Thyroid gland (tissue), 4 donors: ENCODE measurements around the gene SDHB. TPM values are rescaled to one million over a fixed set of nuclear protein-coding genes. Genes with fewer than 3 reads are reported as not detected.

Experiments
- DNase-seq, 2 donors: peaks; one replicate each; pipeline ENCODE4 v3.0.0-alpha.2; 2019
- H3K27ac ChIP-seq, 3 donors: fragments of 200-600 bp; sonication (generic); 1 replicate in 2 of 3; 2 replicates in 1 of 3; pipeline ENCODE4 v1.5.1; 2016 to 2019; ENCODE audit warnings: mild to moderate bottlenecking in 1 of 3, moderate library complexity in 1 of 3
- H3K27me3 ChIP-seq: fragments of 200-600 bp; sonication (generic); one replicate; pipeline ENCODE4 v1.5.1; 2019
- H3K36me3 ChIP-seq, 2 donors: fragments of 200-600 bp; sonication (generic); one replicate each; pipeline ENCODE4 v1.5.1; 2016 to 2019
- H3K4me1 ChIP-seq, 2 donors: fragments of 200-600 bp; sonication (generic); one replicate each; pipeline ENCODE4 v1.5.1; 2017 to 2019
- H3K4me3 ChIP-seq, 3 donors: fragments of 200-600 bp; sonication (generic); replicated peaks in 1 of 3; 1 replicate in 2 of 3; 2 replicates in 1 of 3; pipeline ENCODE4 v1.5.1; 2016; ENCODE audit warnings: mild to moderate bottlenecking in 1 of 3
- H3K9me3 ChIP-seq: fragments of 200-600 bp; sonication (generic); one replicate; pipeline ENCODE4 v1.5.1; 2017
- POLR2A ChIP-seq, 2 donors: fragments of 450-650 bp; IDR thresholded peaks; one replicate each; pipeline ENCODE4 v1.6.1; 2017; ENCODE audit warnings: antibody characterized with exemption in 2 of 2, mild to moderate bottlenecking in 2 of 2, moderate library complexity in 1 of 2
- WGBS, 2 donors: methylation state at CpG; one replicate each; pipeline ENCODE4 v1.1.5; 2017; 5-methylcytosine and 5-hydroxymethylcytosine counted together
- intact Hi-C: fragments of 100-400 bp; cut with DNase I; formaldehyde crosslinking; loops from one replicate; pipeline ENCODE4 v1.15.1; 2023
- total RNA-seq, 4 donors: library from RNA; depleted of rRNA; stranded (reverse); fragments of >200 nt; gene quantifications; one replicate each; pipeline ENCODE4 v1.2.3, GENCODE V29; 2016
- TF ChIP-seq, protein P1 (sequence below), 6 experiments: fragments of 200-600 bp in 3 of 6; fragments of 450-650 bp in 3 of 6; sonication (generic) in 3 of 6; IDR thresholded peaks; one replicate each; pipeline ENCODE4 v1.5.1; 2016 to 2019; ENCODE audit warnings: antibody characterized with exemption in 6 of 6, mild to moderate bottlenecking in 2 of 6, inconsistent platforms in 1 of 6, moderate library complexity in 1 of 6

Gene SDHB
- total RNA-seq, 4 donors from 2014 or later = 112 to 162 (median 136) TPM

DNA sequence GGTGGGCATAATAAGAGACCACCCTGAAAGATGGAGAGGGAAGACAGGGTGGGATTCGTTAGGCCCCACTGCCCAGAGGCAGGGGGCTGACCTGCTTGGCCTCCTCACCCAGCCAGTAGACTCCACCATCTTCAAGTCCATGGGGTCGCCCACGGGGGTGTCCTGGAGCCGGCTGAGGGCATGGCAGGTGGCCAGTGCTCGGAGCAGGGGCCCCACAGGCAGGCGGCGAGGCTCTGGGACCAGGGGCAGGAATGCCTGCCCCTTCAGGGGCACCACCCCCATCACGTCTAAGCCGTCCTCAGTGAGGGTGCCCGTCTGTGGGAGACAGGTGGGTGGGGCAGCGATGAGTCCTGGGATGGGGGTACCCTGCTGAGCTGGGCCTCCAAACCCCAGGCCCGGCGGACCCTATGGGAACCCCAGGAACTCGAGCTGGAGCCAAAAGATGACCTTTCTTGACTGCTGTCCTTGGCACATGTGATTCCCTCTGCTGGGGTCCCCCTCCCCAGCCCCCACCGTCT lies 60.3 kb downstream of the SDHB start:
- H3K36me3 ChIP-seq = peaks cover 0 to 18% of the 10 kb centered on the region in 2 donors
- TF ChIP-seq POLR2A (IDR thresholded peaks at IDR 0.05) = no peak
- TF ChIP-seq, protein P1, sequence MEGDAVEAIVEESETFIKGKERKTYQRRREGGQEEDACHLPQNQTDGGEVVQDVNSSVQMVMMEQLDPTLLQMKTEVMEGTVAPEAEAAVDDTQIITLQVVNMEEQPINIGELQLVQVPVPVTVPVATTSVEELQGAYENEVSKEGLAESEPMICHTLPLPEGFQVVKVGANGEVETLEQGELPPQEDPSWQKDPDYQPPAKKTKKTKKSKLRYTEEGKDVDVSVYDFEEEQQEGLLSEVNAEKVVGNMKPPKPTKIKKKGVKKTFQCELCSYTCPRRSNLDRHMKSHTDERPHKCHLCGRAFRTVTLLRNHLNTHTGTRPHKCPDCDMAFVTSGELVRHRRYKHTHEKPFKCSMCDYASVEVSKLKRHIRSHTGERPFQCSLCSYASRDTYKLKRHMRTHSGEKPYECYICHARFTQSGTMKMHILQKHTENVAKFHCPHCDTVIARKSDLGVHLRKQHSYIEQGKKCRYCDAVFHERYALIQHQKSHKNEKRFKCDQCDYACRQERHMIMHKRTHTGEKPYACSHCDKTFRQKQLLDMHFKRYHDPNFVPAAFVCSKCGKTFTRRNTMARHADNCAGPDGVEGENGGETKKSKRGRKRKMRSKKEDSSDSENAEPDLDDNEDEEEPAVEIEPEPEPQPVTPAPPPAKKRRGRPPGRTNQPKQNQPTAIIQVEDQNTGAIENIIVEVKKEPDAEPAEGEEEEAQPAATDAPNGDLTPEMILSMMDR (IDR thresholded peaks at IDR 0.05) = no peak
- intact Hi-C loops = no loop called here
- 91 to 95% methylated on average over 5 to 12 of the region's 15 CpGs for WGBS, 2 donors
- no peaks in the 10 kb centered on the region for H3K27me3 ChIP-seq
- no peak for DNase-seq
- no peaks in the 10 kb centered on the region for H3K9me3 ChIP-seq
- no peaks in the 10 kb centered on the region for H3K4me1 ChIP-seq
- H3K4me3 ChIP-seq = no peak overlapping the region
- no peak overlapping the region for H3K27ac ChIP-seq

DNA sequence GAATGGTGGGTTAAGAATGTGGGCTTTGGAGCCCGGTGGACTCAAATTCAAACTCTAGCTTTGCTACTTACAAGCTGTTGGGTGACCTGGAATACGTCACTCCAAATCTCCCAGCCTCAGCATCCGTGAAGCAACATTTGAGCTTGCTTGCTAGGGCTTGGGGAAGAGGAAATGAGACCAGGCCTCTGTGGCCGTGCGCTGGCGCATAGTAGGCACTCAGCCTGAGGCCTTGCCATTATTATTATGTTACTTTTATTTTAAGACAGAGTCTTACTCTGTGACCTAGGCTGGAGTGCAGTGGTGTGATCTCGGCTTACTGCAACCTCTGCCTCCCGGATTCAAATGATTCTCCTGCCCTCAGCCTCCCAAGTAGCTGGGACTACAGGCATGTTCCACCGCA lies 61.2 kb downstream of the SDHB start:
- 94 to 97% methylated on average over 9 of the region's 9 CpGs for WGBS, 2 donors
- TF ChIP-seq, protein P1 (IDR thresholded peaks at IDR 0.05) = no peak
- TF ChIP-seq POLR2A (IDR thresholded peaks at IDR 0.05) = no peak
- Histone ChIP-seq H3K4me3 (no peak overlapping the region), H3K4me1 (no peaks in the 10 kb centered on the region), H3K36me3 (peaks cover 7 to 17% of the 10 kb centered on the region in 2 donors), H3K27me3 (no peaks in the 10 kb centered on the region), H3K9me3 (no peaks in the 10 kb centered on the region), H3K27ac (no peak overlapping the region)
- DNase-seq = no peak
- intact Hi-C loops = no loop called here

DNA sequence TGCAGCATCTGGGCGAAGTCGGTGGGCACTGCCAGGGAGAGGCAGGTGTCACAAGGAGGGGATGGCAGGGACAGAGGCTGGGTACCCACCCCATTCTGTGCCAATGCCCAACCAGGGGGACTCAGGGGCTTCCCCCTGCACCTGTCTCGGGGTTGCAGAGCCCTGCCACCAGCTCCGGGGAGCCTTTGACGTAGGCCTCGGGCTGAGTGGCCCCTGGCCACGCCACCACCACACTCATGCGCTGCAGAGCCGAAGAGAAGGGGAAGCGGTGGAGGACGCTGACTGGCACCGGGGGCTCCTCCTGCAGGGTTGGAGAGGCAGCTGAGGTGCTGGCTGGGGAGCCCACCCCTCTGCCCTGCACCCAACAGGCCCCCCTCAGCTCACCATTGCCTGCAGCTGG lies 61.7 kb downstream of the SDHB start:
- DNase-seq = no peak
- TF ChIP-seq, protein P1 (IDR thresholded peaks at IDR 0.05) = no peak
- no peak for TF ChIP-seq POLR2A (IDR thresholded peaks at IDR 0.05)
- WGBS, 2 donors = 97 to 100% methylated on average over 1 to 10 of the region's 12 CpGs
- H3K4me1 ChIP-seq = no peaks in the 10 kb centered on the region
- H3K4me3 ChIP-seq = no peak overlapping the region
- intact Hi-C loops = no loop called here
- no peaks in the 10 kb centered on the region for H3K27me3 ChIP-seq
- no peak overlapping the region for H3K27ac ChIP-seq
- no peaks in the 10 kb centered on the region for H3K9me3 ChIP-seq
- H3K36me3 ChIP-seq = peaks cover 11 to 19% of the 10 kb centered on the region in 2 donors

DNA sequence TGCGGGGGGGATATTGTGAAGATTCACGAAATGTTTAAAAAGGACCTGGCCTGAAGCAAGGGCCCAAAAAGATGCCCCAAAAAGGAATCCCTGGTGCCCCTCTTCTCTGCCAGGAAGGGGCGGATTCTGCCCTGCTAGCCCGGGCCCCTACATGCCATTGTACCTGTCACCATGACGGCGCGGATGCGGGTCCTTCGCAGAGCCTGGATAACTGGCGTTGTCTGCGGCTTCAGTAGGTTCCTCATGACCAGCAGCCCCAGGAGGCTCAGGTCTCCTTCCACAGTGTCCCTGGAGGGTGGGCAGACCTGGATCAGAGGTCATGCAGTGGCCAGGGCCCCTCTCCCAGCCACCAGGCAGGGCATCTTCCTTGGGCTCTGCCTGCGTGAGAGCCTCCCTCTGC lies 62.3 kb downstream of the SDHB start:
- no peak for TF ChIP-seq POLR2A (IDR thresholded peaks at IDR 0.05)
- TF ChIP-seq, protein P1 (IDR thresholded peaks at IDR 0.05) = no peak
- no peaks in the 10 kb centered on the region for H3K9me3 ChIP-seq
- peaks cover 17 to 18% of the 10 kb centered on the region in 2 donors for H3K36me3 ChIP-seq
- no peaks in the 10 kb centered on the region for H3K27me3 ChIP-seq
- DNase-seq = no peak
- H3K27ac ChIP-seq = no peak overlapping the region
- WGBS, 2 donors = 93 to 99% methylated on average over 11 of the region's 12 CpGs
- H3K4me1 ChIP-seq = no peaks in the 10 kb centered on the region
- no peak overlapping the region for H3K4me3 ChIP-seq
- intact Hi-C loops = no loop called here

DNA sequence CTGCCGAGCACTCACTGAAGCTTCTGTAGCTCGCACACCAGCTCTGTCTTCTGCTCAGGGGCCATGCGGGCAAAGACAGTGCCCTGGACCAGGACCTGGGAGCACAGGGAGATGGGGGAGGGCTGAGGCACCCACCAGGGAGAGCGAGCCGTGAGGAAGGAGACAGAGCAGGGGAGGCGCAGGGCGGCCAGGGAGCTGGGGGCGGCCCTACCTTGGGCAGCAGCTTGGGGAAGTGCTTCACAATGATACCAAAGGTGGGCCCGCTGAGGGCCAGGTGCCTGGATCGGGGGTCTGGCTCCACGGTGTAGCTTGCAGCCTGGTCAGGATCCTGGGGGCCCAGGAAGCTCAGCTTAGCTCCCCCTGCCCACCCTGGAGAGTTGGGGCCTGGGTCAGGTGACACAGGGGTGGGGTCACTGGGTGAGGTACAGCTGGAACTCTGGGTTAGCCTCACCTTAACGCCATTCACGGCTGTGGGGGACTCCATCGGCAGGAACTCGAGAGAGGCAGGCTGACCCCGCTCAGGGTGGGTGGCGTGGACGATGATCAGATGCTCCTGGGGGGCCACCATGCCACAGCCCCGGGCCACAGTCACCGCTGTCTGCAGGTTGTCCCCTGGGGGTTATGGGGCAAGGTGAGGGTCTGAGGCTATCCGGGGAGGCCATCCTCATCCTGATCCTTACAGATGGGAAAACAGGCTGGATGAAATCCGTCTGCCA lies 64.0 kb downstream of the SDHB start:
- no peak for TF ChIP-seq POLR2A (IDR thresholded peaks at IDR 0.05)
- TF ChIP-seq, protein P1 (IDR thresholded peaks at IDR 0.05) = no peak
- H3K4me3 ChIP-seq = no peak overlapping the region

More for the DNA sequence above, 64.0 kb downstream of the SDHB start:
- H3K36me3 ChIP-seq = peaks cover 14 to 25% of the 10 kb centered on the region in 2 donors
- no peaks in the 10 kb centered on the region for H3K9me3 ChIP-seq
- intact Hi-C loops = no loop called here
- H3K27ac ChIP-seq = no peak overlapping the region
- H3K27me3 ChIP-seq = no peaks in the 10 kb centered on the region
- H3K4me1 ChIP-seq = no peaks in the 10 kb centered on the region
- WGBS, 2 donors = 93 to 95% methylated on average over 9 to 17 of the region's 22 CpGs
- DNase-seq = no peak
